DOHH2 (cell line): ENCODE data around the gene AIRE.
"Not testable (repeated sequence)": the region's sequence is repeated elsewhere in the genome, so short reads cannot be mapped to it uniquely, and the experiment has no call there.

Source experiments
- H3F3A ChIP-seq: fragments of 200-600 bp; sonication (generic), shearing (Covaris generic); 2 replicates; pipeline ENCODE4 v1.6.0; 2016; ENCODE audit warnings: antibody characterized with exemption, mild to moderate bottlenecking; ENCODE audit not compliant: control insufficient read depth, insufficient read depth
- H3K27ac ChIP-seq: fragments of 200-600 bp; sonication (generic); 2 replicates; pipeline ENCODE4 v1.5.1; 2014; ENCODE audit warnings: low read depth, mild to moderate bottlenecking, low read length, moderate library complexity
- H3K27me3 ChIP-seq: fragments of 200-600 bp; sonication (generic); 2 replicates; pipeline ENCODE4 v1.6.1; 2014; ENCODE audit warnings: mild to moderate bottlenecking, low read length, mixed read lengths; ENCODE audit not compliant: control insufficient read depth
- H3K36me3 ChIP-seq: fragments of 200-600 bp; sonication (generic); 2 replicates; pipeline ENCODE4 v1.6.1; 2014; ENCODE audit warnings: mild to moderate bottlenecking, low read length, moderate library complexity, mixed read lengths; ENCODE audit not compliant: control insufficient read depth
- H3K4me1 ChIP-seq: fragments of 200-600 bp; sonication (generic); 2 replicates; pipeline ENCODE4 v1.6.1; 2014; ENCODE audit warnings: mild to moderate bottlenecking, low read length, mixed read lengths; ENCODE audit not compliant: control insufficient read depth
- H3K4me2 ChIP-seq: fragments of 200-600 bp; sonication (generic); 2 replicates; pipeline ENCODE4 v1.6.0; 2014; ENCODE audit warnings: mild to moderate bottlenecking, low read length, moderate library complexity
- H3K4me3 ChIP-seq: fragments of 200-600 bp; sonication (generic); 2 replicates; pipeline ENCODE4 v1.5.1; 2014; ENCODE audit warnings: mild to moderate bottlenecking, low read length, mixed read lengths
- H3K79me2 ChIP-seq: fragments of 200-600 bp; sonication (generic); 2 replicates; pipeline ENCODE4 v1.6.1; 2014; ENCODE audit warnings: mild to moderate bottlenecking, low read length, mixed read lengths; ENCODE audit not compliant: control insufficient read depth
- H3K9me2 ChIP-seq: fragments of 200-600 bp; sonication (generic); replicated peaks from 2 replicates; pipeline ENCODE4 v1.6.1; 2014; ENCODE audit warnings: mild to moderate bottlenecking, low read length, mixed read lengths; ENCODE audit not compliant: control insufficient read depth
- H3K9me3 ChIP-seq: fragments of 200-600 bp; sonication (generic); 2 replicates; pipeline ENCODE4 v1.6.1; 2014; ENCODE audit warnings: antibody characterized with exemption, low read length, mixed read lengths; ENCODE audit not compliant: control insufficient read depth, insufficient read depth
- H4K20me1 ChIP-seq: fragments of 200-600 bp; sonication (generic); 2 replicates; pipeline ENCODE4 v1.6.0; 2014; ENCODE audit warnings: low read depth, mild to moderate bottlenecking, antibody characterized with exemption, low read length, moderate library complexity; ENCODE audit not compliant: control insufficient read depth, insufficient read depth
- EZH2phosphoT487 ChIP-seq: fragments of 200-600 bp; sonication (generic); IDR thresholded peaks from 2 replicates; pipeline ENCODE4 v1.6.1; 2017; ENCODE audit warnings: borderline replicate concordance, mild to moderate bottlenecking, antibody characterized with exemption, low read length, moderate library complexity, mixed read lengths
- TF ChIP-seq, protein P1 (sequence below): fragments of 200-600 bp; sonication (generic); IDR thresholded peaks from one replicate; pipeline ENCODE4 v1.5.1; 2014; ENCODE audit warnings: antibody characterized with exemption, mild to moderate bottlenecking, low read depth, low read length; ENCODE audit not compliant: poor library complexity, severe bottlenecking

AIRE gene

DNA sequence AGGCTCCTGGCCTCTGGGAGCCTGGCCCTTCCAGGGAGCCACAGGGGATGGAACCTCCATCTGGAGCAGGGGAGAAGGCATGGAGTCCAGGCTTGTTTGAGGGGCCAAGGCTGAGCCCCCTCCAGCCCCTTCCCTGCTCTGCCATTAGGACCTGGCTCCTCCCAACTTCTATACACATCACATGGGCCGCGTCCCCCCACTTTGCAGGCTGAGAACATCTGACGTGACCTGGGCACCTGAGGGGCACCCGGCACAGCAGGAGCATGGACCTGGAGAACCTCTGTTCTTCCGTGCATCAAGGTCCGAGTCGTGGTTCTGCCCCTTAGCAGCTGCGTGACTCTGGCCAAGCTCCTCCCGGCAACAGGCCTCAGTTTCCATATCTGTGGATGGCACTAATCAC, 3.9 kb upstream of the AIRE start:
- Histone ChIP-seq H4K20me1 (no peaks in the 10 kb centered on the region), H3F3A (no peaks in the 10 kb centered on the region), H3K27me3 (peaks cover 14% of the 10 kb centered on the region), H3K4me1 (peaks cover 5% of the 10 kb centered on the region; the same call in 1 of the 2 replicates), H3K4me3 (no peak overlapping the region), H3K9me3 (no peaks in the 10 kb centered on the region), H3K79me2 (no peaks in the 10 kb centered on the region), H3K9me2 (no peaks in the 10 kb centered on the region), H3K36me3 (no peaks in the 10 kb centered on the region), H3K27ac (no peak overlapping the region), H3K4me2 (no peak overlapping the region)
- TF ChIP-seq EZH2phosphoT487: no peak
- TF ChIP-seq, protein P1, sequence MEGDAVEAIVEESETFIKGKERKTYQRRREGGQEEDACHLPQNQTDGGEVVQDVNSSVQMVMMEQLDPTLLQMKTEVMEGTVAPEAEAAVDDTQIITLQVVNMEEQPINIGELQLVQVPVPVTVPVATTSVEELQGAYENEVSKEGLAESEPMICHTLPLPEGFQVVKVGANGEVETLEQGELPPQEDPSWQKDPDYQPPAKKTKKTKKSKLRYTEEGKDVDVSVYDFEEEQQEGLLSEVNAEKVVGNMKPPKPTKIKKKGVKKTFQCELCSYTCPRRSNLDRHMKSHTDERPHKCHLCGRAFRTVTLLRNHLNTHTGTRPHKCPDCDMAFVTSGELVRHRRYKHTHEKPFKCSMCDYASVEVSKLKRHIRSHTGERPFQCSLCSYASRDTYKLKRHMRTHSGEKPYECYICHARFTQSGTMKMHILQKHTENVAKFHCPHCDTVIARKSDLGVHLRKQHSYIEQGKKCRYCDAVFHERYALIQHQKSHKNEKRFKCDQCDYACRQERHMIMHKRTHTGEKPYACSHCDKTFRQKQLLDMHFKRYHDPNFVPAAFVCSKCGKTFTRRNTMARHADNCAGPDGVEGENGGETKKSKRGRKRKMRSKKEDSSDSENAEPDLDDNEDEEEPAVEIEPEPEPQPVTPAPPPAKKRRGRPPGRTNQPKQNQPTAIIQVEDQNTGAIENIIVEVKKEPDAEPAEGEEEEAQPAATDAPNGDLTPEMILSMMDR: no peak

DNA sequence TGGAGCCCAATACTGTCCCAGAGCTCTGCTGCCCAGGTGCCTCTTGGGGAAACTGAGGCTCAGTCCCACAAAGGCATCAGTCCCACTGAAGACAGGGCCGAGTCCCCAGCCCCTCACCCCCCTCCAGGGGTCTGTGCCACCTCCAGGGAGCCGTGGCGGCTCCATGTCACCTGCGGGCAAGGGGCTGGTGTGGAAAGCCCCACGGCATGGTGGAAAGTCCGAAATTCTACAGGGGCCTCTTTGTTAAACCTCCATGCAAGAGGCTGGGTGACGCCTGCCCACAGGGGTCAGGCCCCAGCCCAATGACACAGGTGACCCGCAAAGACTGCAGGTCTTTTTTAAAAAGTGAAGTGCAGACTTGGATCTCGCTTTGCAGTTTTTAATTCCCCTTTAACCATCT, 3.3 kb upstream of the AIRE start:
- TF ChIP-seq, protein P1: no peak
- TF ChIP-seq EZH2phosphoT487: no peak
- Histone ChIP-seq H3K9me2 (no peaks in the 10 kb centered on the region), H3K4me3 (no peak overlapping the region), H3F3A (no peaks in the 10 kb centered on the region), H3K4me2 (no peak overlapping the region), H3K79me2 (no peaks in the 10 kb centered on the region), H3K36me3 (no peaks in the 10 kb centered on the region), H3K9me3 (no peaks in the 10 kb centered on the region), H3K4me1 (peaks cover 5% of the 10 kb centered on the region; the same call in 1 of the 2 replicates), H4K20me1 (no peaks in the 10 kb centered on the region), H3K27me3 (peaks cover 17% of the 10 kb centered on the region), H3K27ac (no peak overlapping the region)

DNA sequence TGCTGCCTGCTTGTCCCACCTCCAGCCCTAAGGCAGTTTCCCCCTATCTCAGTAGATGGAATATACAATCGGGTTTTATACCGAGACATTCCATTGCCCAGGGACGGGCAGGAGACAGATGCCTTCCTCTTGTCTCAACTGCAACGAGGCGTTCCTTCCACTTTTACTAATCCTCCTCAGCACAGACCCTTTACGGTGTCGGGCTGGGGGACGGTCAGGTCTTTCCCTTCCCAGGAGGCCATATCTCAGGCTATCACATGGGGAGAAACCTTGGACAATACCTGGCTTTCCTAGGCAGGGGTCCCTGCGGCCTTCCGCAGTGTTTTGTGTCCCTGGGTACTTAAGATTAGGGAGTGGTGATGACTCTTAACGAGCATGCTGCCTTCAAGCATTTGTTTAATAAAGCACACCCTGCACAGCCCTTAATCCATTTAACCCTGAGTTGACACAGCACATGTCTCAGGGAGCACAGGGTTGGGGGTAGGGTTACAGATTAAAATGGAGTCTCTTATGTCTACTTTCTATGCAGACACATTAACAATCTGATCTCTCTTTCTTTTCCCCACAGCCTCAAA, 2.4 kb upstream of the AIRE start:
- H3K4me2 ChIP-seq, H3K36me3 ChIP-seq, H3K4me3 ChIP-seq, H3K9me3 ChIP-seq, H3K79me2 ChIP-seq, H3F3A ChIP-seq, H3K4me1 ChIP-seq, H3K27ac ChIP-seq, H4K20me1 ChIP-seq, H3K9me2 ChIP-seq: not testable (repeated sequence)
- H3K27me3 ChIP-seq: peaks cover 19% of the 10 kb centered on the region

DNA sequence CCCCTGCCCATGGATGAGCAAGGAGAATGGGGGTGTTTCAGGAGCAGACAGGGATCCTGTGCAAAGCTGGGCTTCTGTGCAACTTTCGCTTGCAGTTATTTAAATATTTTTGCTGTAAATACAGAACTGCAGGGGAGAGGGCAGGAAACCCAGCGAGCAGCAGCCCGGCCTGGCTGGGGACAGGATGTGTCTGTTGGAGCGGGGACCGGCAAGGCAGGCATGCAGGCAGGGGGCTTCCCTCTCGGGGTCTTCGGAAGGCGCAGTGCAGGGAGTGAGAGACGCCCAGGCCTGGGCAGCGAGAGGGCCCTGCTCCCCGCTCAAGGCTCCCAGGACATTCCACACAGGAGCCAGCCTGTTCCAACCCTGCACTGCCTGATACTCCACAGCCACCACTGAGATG, 1.7 kb upstream of the AIRE start:
- Histone ChIP-seq H3K4me3 (no peak overlapping the region), H3K4me2 (no peak overlapping the region), H3K9me3 (no peaks in the 10 kb centered on the region), H4K20me1 (no peaks in the 10 kb centered on the region), H3K9me2 (no peaks in the 10 kb centered on the region), H3K27ac (no peak overlapping the region), H3K36me3 (no peaks in the 10 kb centered on the region), H3F3A (no peaks in the 10 kb centered on the region), H3K4me1 (peaks cover 5% of the 10 kb centered on the region; the same call in 1 of the 2 replicates), H3K79me2 (no peaks in the 10 kb centered on the region), H3K27me3 (peaks cover 19% of the 10 kb centered on the region)
- TF ChIP-seq, protein P1: no peak
- no peak for TF ChIP-seq EZH2phosphoT487
